ENCODE data around the gene THUMPD3.

THUMPD3 gene

DNA sequence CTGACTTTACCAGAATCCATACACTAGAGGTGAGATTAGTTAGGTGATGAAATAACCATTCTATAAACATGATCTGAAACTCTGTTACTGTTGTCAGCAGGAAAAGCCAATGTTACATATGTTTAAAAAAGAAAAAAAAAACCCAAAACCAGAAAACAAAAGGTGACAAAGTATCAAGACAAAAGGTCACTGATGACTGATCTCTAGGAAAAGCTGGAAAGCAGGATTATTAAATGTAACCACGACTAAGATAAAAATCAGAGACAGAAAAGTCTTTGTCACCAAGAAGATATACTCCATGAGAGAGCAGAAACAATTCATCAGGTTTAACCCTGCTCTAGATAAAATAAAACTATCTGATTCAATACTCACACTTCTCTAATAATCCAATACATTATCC, 29.2 kb downstream of the THUMPD3 start (continued):
- TF ChIP-seq, protein P1, sequence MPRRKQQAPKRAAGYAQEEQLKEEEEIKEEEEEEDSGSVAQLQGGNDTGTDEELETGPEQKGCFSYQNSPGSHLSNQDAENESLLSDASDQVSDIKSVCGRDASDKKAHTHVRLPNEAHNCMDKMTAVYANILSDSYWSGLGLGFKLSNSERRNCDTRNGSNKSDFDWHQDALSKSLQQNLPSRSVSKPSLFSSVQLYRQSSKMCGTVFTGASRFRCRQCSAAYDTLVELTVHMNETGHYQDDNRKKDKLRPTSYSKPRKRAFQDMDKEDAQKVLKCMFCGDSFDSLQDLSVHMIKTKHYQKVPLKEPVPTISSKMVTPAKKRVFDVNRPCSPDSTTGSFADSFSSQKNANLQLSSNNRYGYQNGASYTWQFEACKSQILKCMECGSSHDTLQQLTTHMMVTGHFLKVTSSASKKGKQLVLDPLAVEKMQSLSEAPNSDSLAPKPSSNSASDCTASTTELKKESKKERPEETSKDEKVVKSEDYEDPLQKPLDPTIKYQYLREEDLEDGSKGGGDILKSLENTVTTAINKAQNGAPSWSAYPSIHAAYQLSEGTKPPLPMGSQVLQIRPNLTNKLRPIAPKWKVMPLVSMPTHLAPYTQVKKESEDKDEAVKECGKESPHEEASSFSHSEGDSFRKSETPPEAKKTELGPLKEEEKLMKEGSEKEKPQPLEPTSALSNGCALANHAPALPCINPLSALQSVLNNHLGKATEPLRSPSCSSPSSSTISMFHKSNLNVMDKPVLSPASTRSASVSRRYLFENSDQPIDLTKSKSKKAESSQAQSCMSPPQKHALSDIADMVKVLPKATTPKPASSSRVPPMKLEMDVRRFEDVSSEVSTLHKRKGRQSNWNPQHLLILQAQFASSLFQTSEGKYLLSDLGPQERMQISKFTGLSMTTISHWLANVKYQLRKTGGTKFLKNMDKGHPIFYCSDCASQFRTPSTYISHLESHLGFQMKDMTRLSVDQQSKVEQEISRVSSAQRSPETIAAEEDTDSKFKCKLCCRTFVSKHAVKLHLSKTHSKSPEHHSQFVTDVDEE (CRISPR knock-in tag; IDR thresholded peaks at IDR 0.05): no peak
- no peak for TF ChIP-seq PATZ1 (CRISPR knock-in tag; IDR thresholded peaks at IDR 0.05; ENCODE audit: borderline replicate concordance)
- no peak for TF ChIP-seq ZNF70 (CRISPR knock-in tag; IDR thresholded peaks at IDR 0.05)
- no peak for TF ChIP-seq BACH2 (CRISPR knock-in tag; IDR thresholded peaks at IDR 0.05; ENCODE audit: borderline replicate concordance)
- no peak for TF ChIP-seq ZNF8 (CRISPR knock-in tag; IDR thresholded peaks at IDR 0.05)
- no peak for TF ChIP-seq ZFP30 (CRISPR knock-in tag; IDR thresholded peaks at IDR 0.05)
- no peak for TF ChIP-seq ZFP3 (CRISPR knock-in tag; IDR thresholded peaks at IDR 0.05)
- TF ChIP-seq ZC3H10 (CRISPR knock-in tag; IDR thresholded peaks at IDR 0.05): no peak
- no peak for TF ChIP-seq ESRRG (CRISPR knock-in tag; IDR thresholded peaks at IDR 0.05)

DNA sequence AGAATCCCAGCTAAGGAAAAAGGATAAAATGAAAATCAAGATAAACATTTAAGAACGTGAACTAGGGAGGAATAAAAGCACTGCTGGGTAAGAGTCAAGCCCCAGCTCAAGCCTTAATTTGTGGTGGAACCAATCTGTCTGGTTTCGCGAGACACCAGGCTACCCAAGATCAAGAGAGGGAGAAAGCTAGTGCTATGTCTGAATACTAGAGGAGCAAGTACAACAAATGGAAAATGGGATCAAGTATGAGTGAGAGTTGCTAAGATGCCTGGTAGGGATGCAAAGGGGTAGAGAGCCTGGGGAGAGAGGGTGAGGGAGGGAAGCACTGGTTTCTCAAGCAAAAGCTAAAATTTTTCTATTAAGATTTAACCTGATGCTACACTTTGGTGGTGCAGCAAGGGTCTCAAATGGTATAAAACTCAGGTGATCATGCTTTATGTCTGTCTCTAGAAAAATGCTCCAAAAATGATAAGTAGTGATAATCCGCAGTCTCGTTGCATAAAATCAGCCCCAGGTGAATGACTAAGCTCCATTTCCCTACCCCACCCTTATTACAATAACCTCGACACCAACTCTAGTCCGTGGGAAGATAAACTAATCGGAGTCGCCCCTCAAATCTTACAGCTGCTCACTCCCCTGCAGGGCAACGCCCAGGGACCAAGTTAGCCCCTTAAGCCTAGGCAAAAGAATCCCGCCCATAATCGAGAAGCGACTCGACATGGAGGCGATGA, 32.9 kb downstream of the THUMPD3 start:
- no peak for ATAC-seq
- no peak for TF ChIP-seq TOX (CRISPR knock-in tag; IDR thresholded peaks at IDR 0.05; ENCODE audit: borderline replicate concordance)
- no peak for TF ChIP-seq SNAI2 (CRISPR knock-in tag; IDR thresholded peaks at IDR 0.05)
- TF ChIP-seq ISL1 (CRISPR knock-in tag; IDR thresholded peaks at IDR 0.05): no peak
- no peak for TF ChIP-seq ZC3H10 (CRISPR knock-in tag; IDR thresholded peaks at IDR 0.05)
- no peak for TF ChIP-seq RARB (CRISPR knock-in tag; IDR thresholded peaks at IDR 0.05)
- TF ChIP-seq, protein P2, sequence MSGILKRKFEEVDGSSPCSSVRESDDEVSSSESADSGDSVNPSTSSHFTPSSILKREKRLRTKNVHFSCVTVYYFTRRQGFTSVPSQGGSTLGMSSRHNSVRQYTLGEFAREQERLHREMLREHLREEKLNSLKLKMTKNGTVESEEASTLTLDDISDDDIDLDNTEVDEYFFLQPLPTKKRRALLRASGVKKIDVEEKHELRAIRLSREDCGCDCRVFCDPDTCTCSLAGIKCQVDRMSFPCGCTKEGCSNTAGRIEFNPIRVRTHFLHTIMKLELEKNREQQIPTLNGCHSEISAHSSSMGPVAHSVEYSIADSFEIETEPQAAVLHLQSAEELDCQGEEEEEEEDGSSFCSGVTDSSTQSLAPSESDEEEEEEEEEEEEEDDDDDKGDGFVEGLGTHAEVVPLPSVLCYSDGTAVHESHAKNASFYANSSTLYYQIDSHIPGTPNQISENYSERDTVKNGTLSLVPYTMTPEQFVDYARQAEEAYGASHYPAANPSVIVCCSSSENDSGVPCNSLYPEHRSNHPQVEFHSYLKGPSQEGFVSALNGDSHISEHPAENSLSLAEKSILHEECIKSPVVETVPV (CRISPR knock-in tag; IDR thresholded peaks at IDR 0.05): no peak
- no peak for TF ChIP-seq BACH2 (CRISPR knock-in tag; IDR thresholded peaks at IDR 0.05; ENCODE audit: borderline replicate concordance)
- no peak for TF ChIP-seq PATZ1 (CRISPR knock-in tag; IDR thresholded peaks at IDR 0.05; ENCODE audit: borderline replicate concordance)
- TF ChIP-seq ARNTL (CRISPR knock-in tag; IDR thresholded peaks at IDR 0.05; ENCODE audit: borderline replicate concordance, low read depth): no peak
- no peak for TF ChIP-seq ZFP30 (CRISPR knock-in tag; IDR thresholded peaks at IDR 0.05)

DNA sequence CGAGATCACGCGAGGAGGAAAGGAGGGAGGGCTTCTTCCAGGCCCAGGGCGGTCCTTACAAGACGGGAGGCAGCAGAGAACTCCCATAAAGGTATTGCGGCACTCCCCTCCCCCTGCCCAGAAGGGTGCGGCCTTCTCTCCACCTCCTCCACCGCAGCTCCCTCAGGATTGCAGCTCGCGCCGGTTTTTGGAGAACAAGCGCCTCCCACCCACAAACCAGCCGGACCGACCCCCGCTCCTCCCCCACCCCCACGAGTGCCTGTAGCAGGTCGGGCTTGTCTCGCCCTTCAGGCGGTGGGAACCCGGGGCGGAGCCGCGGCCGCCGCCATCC, 33.4 kb downstream of the THUMPD3 start:
- peak; percentile 63 for ATAC-seq
- TF ChIP-seq, protein P1 (CRISPR knock-in tag; IDR thresholded peaks at IDR 0.05): no peak
- TF ChIP-seq CSDC2 (CRISPR knock-in tag; IDR thresholded peaks at IDR 0.05): no peak
- no peak for TF ChIP-seq TOX (CRISPR knock-in tag; IDR thresholded peaks at IDR 0.05; ENCODE audit: borderline replicate concordance)
- no peak for TF ChIP-seq ZFP30 (CRISPR knock-in tag; IDR thresholded peaks at IDR 0.05)
- no peak for TF ChIP-seq OSR1 (CRISPR knock-in tag; IDR thresholded peaks at IDR 0.05)
- no peak for TF ChIP-seq ARNTL (CRISPR knock-in tag; IDR thresholded peaks at IDR 0.05; ENCODE audit: borderline replicate concordance, low read depth)
- TF ChIP-seq ZNF8 (CRISPR knock-in tag; IDR thresholded peaks at IDR 0.05): no peak
- TF ChIP-seq, protein P3, sequence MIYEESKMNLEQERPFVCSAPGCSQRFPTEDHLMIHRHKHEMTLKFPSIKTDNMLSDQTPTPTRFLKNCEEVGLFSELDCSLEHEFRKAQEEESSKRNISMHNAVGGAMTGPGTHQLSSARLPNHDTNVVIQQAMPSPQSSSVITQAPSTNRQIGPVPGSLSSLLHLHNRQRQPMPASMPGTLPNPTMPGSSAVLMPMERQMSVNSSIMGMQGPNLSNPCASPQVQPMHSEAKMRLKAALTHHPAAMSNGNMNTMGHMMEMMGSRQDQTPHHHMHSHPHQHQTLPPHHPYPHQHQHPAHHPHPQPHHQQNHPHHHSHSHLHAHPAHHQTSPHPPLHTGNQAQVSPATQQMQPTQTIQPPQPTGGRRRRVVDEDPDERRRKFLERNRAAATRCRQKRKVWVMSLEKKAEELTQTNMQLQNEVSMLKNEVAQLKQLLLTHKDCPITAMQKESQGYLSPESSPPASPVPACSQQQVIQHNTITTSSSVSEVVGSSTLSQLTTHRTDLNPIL (CRISPR knock-in tag; IDR thresholded peaks at IDR 0.05; ENCODE audit: low read depth): no peak
- TF ChIP-seq ZNF565 (CRISPR knock-in tag; conservative IDR thresholded peaks at IDR 0.05; ENCODE audit: low read depth): no peak
- no peak for TF ChIP-seq PATZ1 (CRISPR knock-in tag; IDR thresholded peaks at IDR 0.05; ENCODE audit: borderline replicate concordance)
- TF ChIP-seq ZNF70 (CRISPR knock-in tag; IDR thresholded peaks at IDR 0.05): no peak
- TF ChIP-seq BACH2 (CRISPR knock-in tag; IDR thresholded peaks at IDR 0.05; ENCODE audit: borderline replicate concordance): no peak
- TF ChIP-seq POU6F1 (CRISPR knock-in tag; IDR thresholded peaks at IDR 0.05; ENCODE audit: borderline replicate concordance, low read depth): no peak
